ENCODE measurements around the gene ADARB2. TPM values are rescaled to one million over a fixed set of nuclear protein-coding genes. Genes with fewer than 3 reads are reported as not detected.

Gene ADARB2
- total RNA-seq, 1 donor from 2014 or later = 0.08 TPM

DNA sequence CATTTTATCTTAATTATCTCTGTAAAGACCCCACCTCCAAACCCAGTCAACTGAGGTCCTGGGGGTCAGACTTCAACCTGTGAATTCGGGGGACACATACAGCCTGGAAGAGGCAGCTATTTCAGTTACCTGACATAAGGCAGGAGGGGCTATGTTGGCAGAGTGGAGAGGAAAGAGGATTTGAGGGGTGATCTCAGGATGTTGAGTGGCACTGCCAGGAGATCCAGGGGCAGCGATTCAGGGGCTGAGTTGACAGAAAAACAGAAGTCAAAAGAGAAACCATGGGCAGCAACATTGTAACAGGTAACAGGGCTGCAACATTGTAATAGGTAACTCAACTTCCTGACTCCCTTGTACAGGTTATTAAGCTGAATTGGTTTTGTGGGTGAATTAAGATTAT is 162.6 kb downstream of the ADARB2 start:
- Histone ChIP-seq H3K27me3 (ENCODE audit: control insufficient read depth, insufficient read depth, low read length) (no peaks in the 10 kb centered on the region), H3K36me3 (ENCODE audit: control insufficient read depth, insufficient read depth, low read length) (no peaks in the 10 kb centered on the region), H3K4me3 (ENCODE audit: low read depth, low read length) (no peak overlapping the region)
- no peak for DNase-seq (ENCODE audit: low read depth)
- TF ChIP-seq CTCF (IDR thresholded peaks at IDR 0.05; ENCODE audit: insufficient read depth, low read length, poor library complexity, severe bottlenecking) = no peak

- DNase-seq (ENCODE audit: low read depth) = no peak
- Histone ChIP-seq H3K4me3 (ENCODE audit: low read depth, low read length) (no peak overlapping the region), H3K36me3 (ENCODE audit: control insufficient read depth, insufficient read depth, low read length) (no peaks in the 10 kb centered on the region), H3K27me3 (ENCODE audit: control insufficient read depth, insufficient read depth, low read length) (no peaks in the 10 kb centered on the region)
- TF ChIP-seq CTCF (IDR thresholded peaks at IDR 0.05; ENCODE audit: insufficient read depth, low read length, poor library complexity, severe bottlenecking) = no peak
Observed at GRCh38 chr10:1573981-1574380, 163.3 kb downstream of the ADARB2 start.

DNA sequence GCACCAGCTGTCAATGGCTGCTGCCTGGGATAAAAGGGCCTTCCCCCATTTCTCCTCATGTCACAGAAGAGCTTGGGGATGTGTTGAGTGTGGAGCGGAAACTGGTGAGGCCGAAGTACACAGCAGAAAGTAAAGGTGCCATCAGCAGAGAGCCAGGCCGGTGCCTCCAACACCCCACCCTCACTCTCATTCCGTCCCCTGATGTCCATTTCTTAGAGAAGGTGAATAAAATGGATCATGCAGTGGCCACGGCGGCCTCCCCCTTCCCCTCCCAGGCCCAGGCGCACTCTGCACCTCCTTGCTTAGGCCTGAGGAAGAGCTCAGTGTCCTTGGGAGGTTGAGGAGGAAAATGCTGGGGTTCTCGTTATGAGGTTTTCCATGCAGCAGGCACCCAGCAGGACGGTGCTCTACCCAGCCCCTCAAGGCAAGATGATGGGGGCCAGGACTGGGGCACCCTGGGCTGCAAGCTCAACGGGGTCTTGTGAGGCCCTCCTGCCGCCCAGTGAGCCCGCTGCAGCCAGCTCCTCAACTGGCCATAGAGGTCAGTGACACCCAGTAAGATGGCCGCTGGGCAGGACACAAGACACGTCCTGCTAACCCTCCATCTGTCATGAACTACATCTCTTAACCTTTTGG is 163.9 kb downstream of the ADARB2 start:
- no peak for TF ChIP-seq CTCF (IDR thresholded peaks at IDR 0.05; ENCODE audit: insufficient read depth, low read length, poor library complexity, severe bottlenecking)
- no peaks in the 10 kb centered on the region for H3K36me3 ChIP-seq (ENCODE audit: control insufficient read depth, insufficient read depth, low read length)
- DNase-seq (ENCODE audit: low read depth) = no peak
- H3K4me3 ChIP-seq (ENCODE audit: low read depth, low read length) = no peak overlapping the region
- H3K27me3 ChIP-seq (ENCODE audit: control insufficient read depth, insufficient read depth, low read length) = no peaks in the 10 kb centered on the region

DNA sequence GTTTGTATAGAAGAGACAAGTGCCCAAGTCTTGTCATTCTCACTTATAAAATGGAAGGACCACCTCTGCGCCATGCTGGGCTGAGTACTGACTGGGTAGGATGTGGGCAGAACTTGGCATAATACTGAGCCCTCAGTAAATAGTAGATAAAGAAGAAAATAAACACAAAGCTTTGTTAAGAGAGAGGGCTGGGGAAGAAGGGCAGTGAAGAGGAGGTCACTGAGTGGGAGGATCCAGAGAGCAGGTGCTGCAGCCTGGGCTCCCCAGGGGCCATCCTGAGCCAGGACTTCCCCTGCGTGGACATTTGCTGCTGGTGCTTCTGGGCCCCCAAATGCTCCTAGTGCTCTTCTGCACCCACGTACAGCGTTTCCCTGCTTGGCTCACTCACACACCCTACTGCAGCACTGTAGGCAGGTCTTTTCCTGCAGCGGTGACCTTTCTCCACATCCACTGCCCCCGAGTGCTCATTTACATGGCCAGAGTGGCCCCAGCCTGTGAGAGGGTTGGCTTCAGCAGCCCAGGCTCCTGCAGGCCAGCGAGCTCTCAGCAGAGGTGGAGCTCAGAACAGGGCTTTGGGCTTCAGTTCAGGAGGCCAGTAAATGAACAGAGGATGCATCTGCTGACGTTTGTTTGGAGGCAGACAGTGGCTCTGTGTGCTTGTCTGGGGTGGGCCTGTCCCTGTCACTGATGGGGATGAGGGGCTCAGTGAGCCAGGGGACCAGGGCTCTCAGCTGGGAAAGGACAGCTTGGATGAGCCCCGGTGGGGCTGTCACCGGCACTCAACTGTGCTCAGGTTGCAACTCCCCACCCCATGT is 164.6 kb downstream of the ADARB2 start:
- no peak for TF ChIP-seq CTCF (IDR thresholded peaks at IDR 0.05; ENCODE audit: insufficient read depth, low read length, poor library complexity, severe bottlenecking)
- no peak for DNase-seq (ENCODE audit: low read depth)
- no peaks in the 10 kb centered on the region for H3K27me3 ChIP-seq (ENCODE audit: control insufficient read depth, insufficient read depth, low read length)

DNA sequence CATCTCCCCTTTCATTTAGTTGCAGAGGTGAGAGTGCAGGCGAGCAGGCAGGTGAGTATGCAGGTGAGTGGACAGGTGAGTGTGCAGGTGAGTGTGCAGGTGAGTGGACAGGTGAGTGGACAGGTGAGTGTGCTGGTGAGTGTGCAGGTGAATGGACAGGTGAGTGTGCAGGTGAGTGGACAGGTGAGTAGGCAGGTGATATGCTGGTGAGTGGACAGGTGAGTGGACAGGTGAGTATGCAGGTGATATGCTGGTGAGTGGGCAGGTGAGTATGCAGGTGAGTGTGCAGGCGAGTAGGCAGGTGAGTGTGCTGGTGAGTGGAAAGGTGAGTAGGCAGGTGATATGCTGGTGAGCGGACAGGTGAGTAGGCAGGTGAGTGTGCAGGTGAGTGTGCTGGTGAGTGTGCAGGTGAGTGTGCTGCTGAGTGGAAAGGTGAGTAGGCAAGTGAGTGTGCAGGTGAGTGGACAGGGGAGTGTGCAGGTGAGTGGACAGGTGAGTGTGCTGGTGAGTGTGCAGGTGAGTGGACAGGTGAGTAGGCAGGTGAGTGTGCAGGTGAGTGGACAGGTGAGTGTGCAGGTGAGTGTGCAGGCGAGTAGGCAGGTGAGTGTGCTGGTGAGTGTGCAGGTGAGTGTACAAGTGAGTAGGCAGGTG is 165.6 kb downstream of the ADARB2 start:
- no peak for DNase-seq (ENCODE audit: low read depth)
- TF ChIP-seq CTCF (IDR thresholded peaks at IDR 0.05; ENCODE audit: insufficient read depth, low read length, poor library complexity, severe bottlenecking) = no peak
- H3K36me3 ChIP-seq (ENCODE audit: control insufficient read depth, insufficient read depth, low read length) = no peaks in the 10 kb centered on the region
- H3K4me3 ChIP-seq (ENCODE audit: low read depth, low read length) = no peak overlapping the region
- H3K27me3 ChIP-seq (ENCODE audit: control insufficient read depth, insufficient read depth, low read length) = no peaks in the 10 kb centered on the region

More for the DNA sequence above, 164.6 kb downstream of the ADARB2 start:
- Histone ChIP-seq H3K4me3 (ENCODE audit: low read depth, low read length) (no peak overlapping the region), H3K36me3 (ENCODE audit: control insufficient read depth, insufficient read depth, low read length) (no peaks in the 10 kb centered on the region)

All from kidney epithelial cell (primary cell).